Loucy (cell line): ENCODE data around the gene FGF22.

Source experiments
- H2AFZ ChIP-seq: fragments of 200-600 bp; sonication (generic); 2 replicates; pipeline ENCODE4 v1.6.0; 2016; ENCODE audit warnings: antibody characterized with exemption, mild to moderate bottlenecking, low read length, moderate library complexity
- H3F3A ChIP-seq: fragments of 200-600 bp; 2 replicates; pipeline ENCODE4 v1.6.0; 2016; ENCODE audit warnings: antibody characterized with exemption, low read depth, mild to moderate bottlenecking
- H3K27me3 ChIP-seq: fragments of 200-600 bp; sonication (generic); 2 replicates; pipeline ENCODE4 v1.6.1; 2014; ENCODE audit warnings: low read length, mild to moderate bottlenecking; ENCODE audit not compliant: insufficient read depth, poor library complexity, severe bottlenecking
- H3K36me3 ChIP-seq: fragments of 200-600 bp; sonication (generic); 2 replicates; pipeline ENCODE4 v1.6.1; 2016; ENCODE audit warnings: low read length; ENCODE audit not compliant: insufficient read depth
- H3K4me1 ChIP-seq: fragments of 200-600 bp; sonication (generic); 2 replicates; pipeline ENCODE4 v1.5.1; 2014; ENCODE audit warnings: low read length, mild to moderate bottlenecking; ENCODE audit not compliant: insufficient read depth, poor library complexity, severe bottlenecking
- H3K4me2 ChIP-seq: fragments of 200-600 bp; sonication (generic); 2 replicates; pipeline ENCODE4 v1.6.0; 2014; ENCODE audit warnings: antibody characterized with exemption, low read length, low read depth, mild to moderate bottlenecking; ENCODE audit not compliant: poor library complexity, severe bottlenecking
- H3K4me3 ChIP-seq: fragments of 200-600 bp; sonication (generic); 2 replicates; pipeline ENCODE4 v1.5.1; 2014; ENCODE audit warnings: low read length, mild to moderate bottlenecking, mixed read lengths; ENCODE audit not compliant: poor library complexity, severe bottlenecking
- H3K79me2 ChIP-seq: fragments of 200-600 bp; sonication (generic); 2 replicates; pipeline ENCODE4 v1.6.1; 2014; ENCODE audit warnings: low read length; ENCODE audit not compliant: insufficient read depth
- H3K9ac ChIP-seq: fragments of 200-600 bp; sonication (generic); 2 replicates; pipeline ENCODE4 v1.6.0; 2014; ENCODE audit warnings: mild to moderate bottlenecking, low read depth, low read length, moderate library complexity; ENCODE audit not compliant: poor library complexity, severe bottlenecking
- H3K9me2 ChIP-seq: fragments of 200-600 bp; sonication (generic); replicated peaks from 2 replicates; pipeline ENCODE4 v1.6.1; 2016; ENCODE audit warnings: low read depth, low read length, mixed read lengths
- H3K9me3 ChIP-seq: fragments of 200-600 bp; sonication (generic); 2 replicates; pipeline ENCODE4 v1.6.1; 2014; ENCODE audit warnings: mild to moderate bottlenecking, antibody characterized with exemption, low read length, low read depth; ENCODE audit not compliant: insufficient read depth
- H4K20me1 ChIP-seq: fragments of 200-600 bp; sonication (generic); 2 replicates; pipeline ENCODE4 v1.6.0; 2014; ENCODE audit warnings: antibody characterized with exemption, low read length, mild to moderate bottlenecking; ENCODE audit not compliant: insufficient read depth, poor library complexity, severe bottlenecking
- CTCF ChIP-seq: fragments of 200-600 bp; sonication (generic); conservative IDR thresholded peaks from 2 replicates; pipeline ENCODE4 v1.5.1; 2014; ENCODE audit warnings: mild to moderate bottlenecking, antibody characterized with exemption, low read length
- EZH2phosphoT487 ChIP-seq: fragments of 200-600 bp; IDR thresholded peaks from 2 replicates; pipeline ENCODE4 v1.6.1; 2018; ENCODE audit warnings: antibody characterized with exemption, mild to moderate bottlenecking, moderate library complexity, borderline replicate concordance

Gene FGF22

DNA sequence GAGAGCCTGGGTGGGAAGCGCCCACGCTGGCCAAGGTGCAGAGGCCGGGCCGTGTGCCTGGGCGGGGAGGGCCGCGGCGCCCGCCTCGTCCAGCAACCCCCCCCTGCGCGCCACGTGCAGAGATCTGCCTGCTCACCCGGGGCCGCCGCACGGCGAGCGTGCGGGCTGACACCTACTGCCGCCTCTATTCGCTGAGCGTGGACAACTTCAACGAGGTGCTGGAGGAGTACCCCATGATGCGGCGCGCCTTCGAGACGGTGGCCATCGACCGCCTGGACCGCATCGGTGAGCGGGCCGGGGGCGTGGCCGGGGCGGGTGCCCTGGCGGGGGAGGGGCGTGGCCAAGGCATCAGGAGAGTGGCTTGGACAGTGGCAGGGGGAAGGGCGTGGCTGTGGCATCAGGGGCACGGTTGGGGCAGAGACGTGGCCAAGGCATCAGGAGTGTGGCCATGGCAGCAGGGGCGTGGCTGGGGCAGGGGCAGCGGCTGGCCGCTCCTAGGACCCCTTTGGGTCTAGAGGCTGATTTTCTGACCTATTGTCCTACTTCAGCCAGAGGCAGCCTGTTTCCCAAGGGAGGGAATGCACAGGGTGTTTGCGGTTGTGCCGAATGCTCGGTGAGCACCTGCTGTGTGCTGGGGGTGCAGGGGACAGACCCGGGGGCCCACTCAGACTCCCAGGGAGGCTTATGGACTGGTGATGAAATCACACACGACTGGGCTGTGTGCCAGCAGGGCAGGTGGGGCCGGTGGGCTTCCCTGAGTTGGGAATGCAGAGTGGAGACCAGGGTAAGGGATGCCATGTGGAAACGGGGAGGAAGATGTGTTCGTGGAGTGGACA lies 25.7 kb upstream of the FGF22 start:
- Histone ChIP-seq H3K27me3 (no peaks in the 10 kb centered on the region), H3K4me3 (no peak overlapping the region), H3K9ac (no peak overlapping the region), H3K79me2 (no peaks in the 10 kb centered on the region), H3K4me2 (no peak overlapping the region), H2AFZ (no peak overlapping the region), H3K4me1 (no peaks in the 10 kb centered on the region), H4K20me1 (no peaks in the 10 kb centered on the region), H3K9me2 (no peaks in the 10 kb centered on the region), H3K9me3 (no peaks in the 10 kb centered on the region), H3K36me3 (peaks cover 4% of the 10 kb centered on the region; the same call in 1 of the 2 replicates), H3F3A (no peaks in the 10 kb centered on the region)
- no peak for TF ChIP-seq EZH2phosphoT487

- TF ChIP-seq CTCF, result no peak
- TF ChIP-seq EZH2phosphoT487, result no peak
- Histone ChIP-seq H4K20me1 (no peaks in the 10 kb centered on the region), H3K79me2 (no peaks in the 10 kb centered on the region), H3K4me1 (no peaks in the 10 kb centered on the region), H3K27me3 (no peaks in the 10 kb centered on the region), H3K4me2 (no peak overlapping the region), H3K9ac (no peak overlapping the region), H3F3A (no peaks in the 10 kb centered on the region), H3K4me3 (no peak overlapping the region), H3K9me2 (no peaks in the 10 kb centered on the region), H3K9me3 (no peaks in the 10 kb centered on the region), H3K36me3 (peaks cover 14% of the 10 kb centered on the region; the same call in 1 of the 2 replicates), H2AFZ (no peak overlapping the region)
These were observed 24.1 kb upstream of the FGF22 start for GRCh38 chr19:615619-616018.

DNA sequence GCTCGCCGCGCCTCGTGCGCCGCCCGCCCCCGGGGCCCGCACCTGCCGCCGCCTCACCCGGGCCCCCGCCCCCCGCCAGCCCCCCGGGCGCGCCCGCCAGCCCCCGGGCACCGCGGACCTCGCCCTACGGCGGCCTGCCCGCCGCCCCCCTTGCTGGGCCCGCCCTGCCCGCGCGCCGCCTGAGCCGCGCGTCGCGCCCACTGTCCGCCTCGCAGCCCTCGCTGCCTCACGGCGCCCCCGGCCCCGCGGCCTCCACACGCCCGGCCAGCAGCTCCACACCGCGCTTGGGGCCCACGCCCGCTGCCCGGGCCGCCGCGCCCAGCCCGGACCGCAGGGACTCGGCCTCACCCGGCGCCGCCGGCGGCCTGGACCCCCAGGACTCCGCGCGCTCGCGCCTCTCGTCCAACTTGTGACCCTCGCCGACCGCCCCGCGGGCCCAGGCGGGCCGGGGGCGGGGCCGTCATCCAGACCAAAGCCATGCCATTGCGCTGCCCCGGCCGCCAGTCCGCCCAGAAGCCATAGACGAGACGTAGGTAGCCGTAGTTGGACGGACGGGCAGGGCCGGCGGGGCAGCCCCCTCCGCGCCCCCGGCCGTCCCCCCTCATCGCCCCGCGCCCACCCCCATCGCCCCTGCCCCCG lies 23.5 kb upstream of the FGF22 start:
- Histone ChIP-seq H3K4me2 (no peak overlapping the region), H3K9ac (no peak overlapping the region), H3K27me3 (no peaks in the 10 kb centered on the region), H3K9me2 (no peaks in the 10 kb centered on the region), H4K20me1 (no peaks in the 10 kb centered on the region), H3F3A (no peaks in the 10 kb centered on the region), H3K4me1 (no peaks in the 10 kb centered on the region), H2AFZ (no peak overlapping the region), H3K9me3 (no peaks in the 10 kb centered on the region), H3K36me3 (peaks cover 14% of the 10 kb centered on the region; the same call in 1 of the 2 replicates), H3K4me3 (no peak overlapping the region), H3K79me2 (no peaks in the 10 kb centered on the region)
- TF ChIP-seq EZH2phosphoT487, result no peak
- TF ChIP-seq CTCF, result no peak
